Epidermal melanocyte (primary cell): ENCODE measurements around the gene ZMYND8.

Source experiments
- DNase-seq: peaks from one replicate; pipeline ENCODE4 v3.0.0; 2011; ENCODE audit warnings: low spot score; ENCODE audit not compliant: insufficient read length

ZMYND8 gene

GRCh38 chr20:47227576-47227975 lies 128.9 kb downstream of the ZMYND8 start:
- no peak for DNase-seq

GRCh38 chr20:47227119-47227518 lies 129.4 kb downstream of the ZMYND8 start:
- DNase-seq, result no peak

GRCh38 chr20:47225458-47225857 lies 131.0 kb downstream of the ZMYND8 start:
- no peak for DNase-seq

- DNase-seq, result no peak
These were observed 131.6 kb downstream of the ZMYND8 start for GRCh38 chr20:47224857-47225256.

GRCh38 chr20:47224300-47224791 lies 132.2 kb downstream of the ZMYND8 start:
- DNase-seq, result no peak

GRCh38 chr20:47223896-47224295 lies 132.6 kb downstream of the ZMYND8 start:
- no peak for DNase-seq

- DNase-seq, result no peak
These were observed 133.9 kb downstream of the ZMYND8 start for GRCh38 chr20:47222468-47223119.

GRCh38 chr20:47221036-47221625 lies 135.4 kb downstream of the ZMYND8 start:
- DNase-seq, result no peak

GRCh38 chr20:47220161-47220582 lies 136.3 kb downstream of the ZMYND8 start:
- DNase-seq, result no peak

GRCh38 chr20:47217482-47218446 lies 138.7 kb downstream of the ZMYND8 start:
- DNase-seq, result no peak

- DNase-seq, result no peak
These were observed 139.6 kb downstream of the ZMYND8 start for GRCh38 chr20:47216819-47217410.

GRCh38 chr20:47215653-47216397 lies 140.7 kb downstream of the ZMYND8 start:
- no peak for DNase-seq

GRCh38 chr20:47213966-47214365 lies 142.5 kb downstream of the ZMYND8 start:
- no peak for DNase-seq

- DNase-seq, result no peak
These were observed 143.8 kb downstream of the ZMYND8 start for GRCh38 chr20:47212606-47213207.

GRCh38 chr20:47211036-47211435 lies 145.5 kb downstream of the ZMYND8 start:
- DNase-seq, result no peak

GRCh38 chr20:47210470-47210869 lies 146.0 kb downstream of the ZMYND8 start:
- DNase-seq, result no peak

- DNase-seq, result no peak
These were observed 146.5 kb downstream of the ZMYND8 start for GRCh38 chr20:47209982-47210381.

- no peak for DNase-seq
These were observed 147.8 kb downstream of the ZMYND8 start for GRCh38 chr20:47208534-47209174.

GRCh38 chr20:47206962-47207641 lies 149.4 kb downstream of the ZMYND8 start:
- no peak for DNase-seq
